ENCODE data around the gene ECD.
A peak's percentile ranks its signal among the peaks of the same experiment; 100 is the strongest.
"Not testable (repeated sequence)": the region's sequence is repeated elsewhere in the genome, so short reads cannot be mapped to it uniquely, and the experiment has no call there.

ECD gene

DNA sequence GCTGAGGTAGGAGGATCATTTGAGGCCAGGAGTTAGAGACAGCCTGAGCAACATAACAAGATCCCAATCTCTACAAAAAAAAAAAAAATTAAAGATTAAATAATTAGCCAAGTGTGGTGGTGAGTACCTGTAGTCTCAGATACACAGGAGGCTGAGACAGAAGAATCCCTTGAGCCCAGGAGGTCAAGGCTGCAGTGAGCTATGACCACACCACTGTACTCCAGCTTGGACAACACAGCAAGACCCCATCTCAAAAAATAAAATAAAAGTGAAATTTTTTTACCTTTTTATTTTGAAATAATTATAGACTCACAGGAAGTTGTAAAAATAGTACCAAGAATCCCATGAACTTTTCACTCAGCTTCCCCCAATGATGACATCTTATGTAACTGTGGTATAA, 5.1 kb upstream of the ECD start:
- no peak overlapping the region for H3K27ac Mint-ChIP-seq
- H3K36me3 Mint-ChIP-seq (ENCODE audit: low read depth) = peaks cover 13% of the 10 kb centered on the region
- peaks cover 5% of the 10 kb centered on the region for H3K4me1 Mint-ChIP-seq (ENCODE audit: low read depth)
- H3K27me3 Mint-ChIP-seq = no peaks in the 10 kb centered on the region
- H3K9me3 Mint-ChIP-seq = no peaks in the 10 kb centered on the region
- no peak overlapping the region for H3K4me3 Mint-ChIP-seq

DNA sequence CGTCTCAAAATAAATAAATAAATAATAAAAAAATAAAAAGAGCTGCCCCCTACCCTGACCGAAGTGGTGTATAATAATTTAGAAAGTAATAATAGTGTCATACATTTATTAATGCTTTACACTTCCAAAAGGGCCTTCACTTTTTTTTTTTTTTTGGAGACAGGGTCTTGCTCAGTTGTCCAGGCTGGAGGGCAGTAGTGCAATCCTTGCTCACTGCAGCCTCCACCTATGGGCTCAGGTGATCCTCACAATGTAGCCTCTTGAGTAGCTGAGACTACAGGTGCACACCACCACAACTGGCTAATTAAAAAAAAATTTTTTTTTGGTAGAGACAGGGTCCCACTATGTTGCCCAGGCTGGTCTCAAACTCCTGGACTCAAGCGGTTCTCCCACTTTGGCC, 1.5 kb upstream of the ECD start:
- no peaks in the 10 kb centered on the region for H3K9me3 Mint-ChIP-seq
- peaks cover 26% of the 10 kb centered on the region for H3K36me3 Mint-ChIP-seq (ENCODE audit: low read depth)
- peaks cover 31% of the 10 kb centered on the region for H3K4me1 Mint-ChIP-seq (ENCODE audit: low read depth)
- no peaks in the 10 kb centered on the region for H3K27me3 Mint-ChIP-seq
- no peak overlapping the region for H3K27ac Mint-ChIP-seq
- H3K4me3 Mint-ChIP-seq = no peak overlapping the region

DNA sequence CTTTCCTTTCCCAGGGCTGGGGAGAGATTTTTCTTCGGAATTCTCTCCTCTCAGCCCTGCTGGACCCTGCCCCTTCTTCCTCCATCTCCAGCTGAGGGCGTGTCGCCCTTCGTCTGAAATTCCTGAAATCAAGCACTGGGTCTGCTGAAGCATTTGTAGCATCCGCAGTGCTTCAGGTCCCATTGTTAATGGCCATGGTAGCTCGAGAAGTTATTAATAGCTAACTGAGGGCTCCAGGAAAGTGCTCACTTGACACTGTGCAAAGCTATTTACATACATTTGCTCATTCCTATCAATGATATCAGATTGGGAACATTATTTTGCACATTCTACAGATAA, 626 bp upstream of the ECD start:
- H3K27me3 Mint-ChIP-seq = no peaks in the 10 kb centered on the region
- peaks cover 31% of the 10 kb centered on the region for H3K36me3 Mint-ChIP-seq (ENCODE audit: low read depth)
- H3K9me3 Mint-ChIP-seq = no peaks in the 10 kb centered on the region
- H3K27ac Mint-ChIP-seq = peak overlapping the region; percentile 87
- peak overlapping the region; percentile 99 for H3K4me3 Mint-ChIP-seq
- peaks cover 36% of the 10 kb centered on the region for H3K4me1 Mint-ChIP-seq (ENCODE audit: low read depth)

DNA sequence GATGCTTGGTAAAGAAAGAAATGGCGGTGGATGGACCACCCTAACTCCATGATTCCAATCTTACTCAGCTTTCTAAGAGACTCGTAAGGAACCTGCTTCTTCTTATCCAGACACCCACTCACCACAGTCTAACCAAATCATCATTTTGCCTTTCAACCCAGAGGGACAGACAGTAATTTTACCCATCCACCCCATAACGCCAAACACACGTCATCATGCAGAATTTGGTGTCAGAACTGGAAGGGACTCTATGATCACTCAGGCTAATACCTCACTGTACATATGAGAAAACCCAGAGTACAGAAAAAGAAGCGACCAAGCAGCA, 388 bp downstream of the ECD start:
- peak overlapping the region; percentile 99 for H3K27ac Mint-ChIP-seq
- peak overlapping the region; percentile 99 for H3K4me3 Mint-ChIP-seq
- no peaks in the 10 kb centered on the region for H3K9me3 Mint-ChIP-seq
- peaks cover 37% of the 10 kb centered on the region for H3K36me3 Mint-ChIP-seq (ENCODE audit: low read depth)
- H3K4me1 Mint-ChIP-seq (ENCODE audit: low read depth) = peaks cover 44% of the 10 kb centered on the region
- H3K27me3 Mint-ChIP-seq = no peaks in the 10 kb centered on the region

DNA sequence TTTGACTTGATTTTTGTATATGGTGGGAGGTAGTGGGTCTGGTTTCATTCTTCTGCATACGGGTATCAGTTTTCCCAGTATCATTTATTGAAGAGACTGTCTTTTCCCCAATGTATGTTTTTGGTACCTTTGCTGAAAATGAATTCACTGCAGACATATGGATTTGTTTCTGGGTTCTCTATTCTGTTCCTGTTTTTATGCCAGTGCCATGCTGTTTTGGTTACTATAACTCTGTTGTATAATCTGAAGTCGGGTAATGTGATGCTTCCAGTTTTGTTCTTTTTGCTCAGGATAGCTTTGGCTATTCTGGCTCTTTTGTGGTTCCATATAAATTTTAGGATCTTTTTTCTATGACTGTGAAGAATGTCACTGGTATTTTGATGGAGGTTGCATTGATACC, 836 bp downstream of the ECD start:
- no peaks in the 10 kb centered on the region for H3K9me3 Mint-ChIP-seq
- H3K27me3 Mint-ChIP-seq = no peaks in the 10 kb centered on the region
- H3K4me3 Mint-ChIP-seq = peak overlapping the region; percentile 99
- H3K27ac Mint-ChIP-seq = peak overlapping the region; percentile 99
- H3K36me3 Mint-ChIP-seq (ENCODE audit: low read depth) = peaks cover 40% of the 10 kb centered on the region
- H3K4me1 Mint-ChIP-seq (ENCODE audit: low read depth) = peaks cover 48% of the 10 kb centered on the region

DNA sequence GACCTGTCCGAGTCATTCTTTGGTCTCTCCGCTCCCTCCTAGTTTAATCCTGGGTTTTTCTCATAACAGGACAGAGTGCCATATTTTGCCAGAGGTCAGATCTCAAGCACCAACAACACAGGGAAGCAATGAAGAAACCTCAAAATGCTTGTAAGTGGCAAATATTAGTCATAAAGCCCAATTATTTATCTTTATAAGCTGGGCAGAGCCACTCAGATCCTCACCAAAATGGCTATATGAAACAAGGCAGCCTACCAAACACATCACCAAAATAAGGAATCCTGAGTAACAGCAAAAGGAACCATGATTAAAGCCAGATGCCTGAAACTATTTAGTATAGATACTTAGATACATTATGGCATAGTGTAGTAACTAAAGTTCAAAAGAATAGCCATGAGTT, 4.7 kb downstream of the ECD start:
- H3K4me3 Mint-ChIP-seq = peak overlapping the region; percentile 15
- H3K9me3 Mint-ChIP-seq = no peaks in the 10 kb centered on the region
- H3K4me1 Mint-ChIP-seq (ENCODE audit: low read depth) = peaks cover 59% of the 10 kb centered on the region
- no peaks in the 10 kb centered on the region for H3K27me3 Mint-ChIP-seq
- H3K36me3 Mint-ChIP-seq (ENCODE audit: low read depth) = peaks cover 63% of the 10 kb centered on the region
- peak overlapping the region; percentile 27 for H3K27ac Mint-ChIP-seq

DNA sequence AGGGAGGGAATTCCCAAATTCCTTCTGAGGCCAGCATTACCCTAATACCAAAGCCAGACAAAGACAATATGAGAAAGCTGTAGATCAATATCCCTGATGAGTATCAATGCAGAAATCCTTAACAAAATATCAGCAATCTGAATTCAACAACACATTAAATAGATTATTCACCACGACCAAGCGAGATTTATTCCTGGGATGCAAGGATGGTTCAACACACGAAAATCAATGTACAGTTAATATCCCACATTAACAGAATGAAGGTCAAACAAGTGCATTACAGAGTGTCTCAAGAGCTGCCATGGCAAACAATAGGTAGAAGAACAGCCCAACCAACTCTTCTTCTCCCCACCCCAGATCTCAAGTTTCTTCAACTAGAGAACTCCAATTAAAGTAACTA, 6.1 kb downstream of the ECD start:
- Mint-ChIP-seq H3K9me3 (no peaks in the 10 kb centered on the region), H3K36me3 (ENCODE audit: low read depth) (peaks cover 52% of the 10 kb centered on the region), H3K27me3 (no peaks in the 10 kb centered on the region), H3K4me3 (no peak overlapping the region), H3K4me1 (ENCODE audit: low read depth) (peaks cover 50% of the 10 kb centered on the region), H3K27ac (peak overlapping the region; percentile 15)

DNA sequence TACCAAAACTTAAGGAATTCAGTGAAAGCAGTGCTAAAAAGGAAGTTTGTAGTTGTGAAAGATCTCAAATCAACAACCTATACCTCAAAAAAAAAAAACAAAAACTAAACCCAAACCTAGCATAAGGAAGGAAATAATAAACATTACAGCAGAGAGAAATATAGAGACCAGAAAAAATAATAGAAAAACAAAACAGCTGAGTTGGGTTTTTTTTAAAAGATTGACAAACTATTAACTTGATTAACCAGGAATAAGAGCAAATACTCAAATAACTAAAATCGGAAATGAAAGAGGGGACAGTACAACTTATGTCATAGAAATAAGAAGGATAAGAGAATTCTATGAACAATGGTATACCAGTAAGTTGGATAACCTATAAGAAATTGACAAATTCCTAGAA, 6.7 kb downstream of the ECD start:
- Mint-ChIP-seq H3K4me3 (no peak overlapping the region), H3K9me3 (no peaks in the 10 kb centered on the region), H3K27ac (peak overlapping the region; percentile 43), H3K27me3 (no peaks in the 10 kb centered on the region), H3K36me3 (ENCODE audit: low read depth) (peaks cover 52% of the 10 kb centered on the region), H3K4me1 (ENCODE audit: low read depth) (peaks cover 44% of the 10 kb centered on the region)

DNA sequence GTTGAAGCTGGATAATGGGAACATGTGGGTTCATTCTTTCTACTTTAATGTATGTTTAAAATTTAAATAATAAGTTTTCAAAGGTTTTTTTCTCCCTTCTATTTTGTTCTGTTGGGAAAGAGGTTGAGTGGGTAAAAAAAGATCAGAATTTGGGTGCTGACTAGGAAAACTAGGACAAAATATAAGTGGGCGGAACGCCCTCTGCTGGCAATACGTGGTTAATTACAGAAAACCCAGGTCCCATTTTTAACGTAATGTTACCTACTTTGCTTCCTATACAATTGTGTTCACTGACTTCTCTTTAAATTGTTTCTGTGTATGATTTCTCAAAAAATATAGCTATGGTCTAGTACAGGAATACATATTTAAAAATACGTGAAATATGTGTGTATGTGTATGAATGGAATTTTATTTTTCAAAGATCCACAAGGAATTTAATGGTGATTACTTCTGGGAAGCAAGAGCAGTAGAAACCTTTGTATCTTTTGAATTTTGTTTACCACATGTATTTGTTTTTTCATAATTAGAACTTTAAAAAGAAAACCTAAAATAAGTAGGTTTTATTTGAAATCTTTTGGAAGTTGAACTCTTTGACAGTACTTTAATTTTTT, 8.7 kb downstream of the ECD start:
- H3K27ac Mint-ChIP-seq = no peak overlapping the region
- H3K9me3 Mint-ChIP-seq = no peaks in the 10 kb centered on the region

DNA sequence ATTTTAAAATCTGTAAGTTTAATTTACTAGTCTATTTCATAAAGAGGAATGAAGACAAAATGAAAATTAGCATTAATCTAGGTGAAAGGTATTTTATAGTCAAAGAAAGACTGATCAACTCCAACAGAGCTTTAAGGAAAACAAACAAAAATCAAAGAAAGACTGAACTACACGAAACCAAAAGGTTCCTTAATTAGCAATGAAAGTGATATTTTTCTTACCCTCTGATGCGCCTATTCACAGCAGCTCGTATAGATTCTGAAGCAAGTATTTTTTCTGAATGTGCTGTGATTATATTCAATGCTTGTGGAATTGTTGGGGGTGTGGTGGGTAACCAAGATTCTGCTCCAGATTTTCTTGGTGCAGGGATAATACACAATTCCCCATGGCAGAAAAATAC, 11.8 kb downstream of the ECD start:
- Mint-ChIP-seq H3K9me3 (no peaks in the 10 kb centered on the region), H3K4me1 (ENCODE audit: low read depth) (peaks cover 7% of the 10 kb centered on the region), H3K4me3 (no peak overlapping the region), H3K27ac (no peak overlapping the region), H3K27me3 (no peaks in the 10 kb centered on the region), H3K36me3 (ENCODE audit: low read depth) (peaks cover 50% of the 10 kb centered on the region)

More for the DNA sequence above, 8.7 kb downstream of the ECD start:
- peaks cover 53% of the 10 kb centered on the region for H3K36me3 Mint-ChIP-seq (ENCODE audit: low read depth)
- no peak overlapping the region for H3K4me3 Mint-ChIP-seq
- H3K4me1 Mint-ChIP-seq (ENCODE audit: low read depth) = peaks cover 34% of the 10 kb centered on the region
- no peaks in the 10 kb centered on the region for H3K27me3 Mint-ChIP-seq

DNA sequence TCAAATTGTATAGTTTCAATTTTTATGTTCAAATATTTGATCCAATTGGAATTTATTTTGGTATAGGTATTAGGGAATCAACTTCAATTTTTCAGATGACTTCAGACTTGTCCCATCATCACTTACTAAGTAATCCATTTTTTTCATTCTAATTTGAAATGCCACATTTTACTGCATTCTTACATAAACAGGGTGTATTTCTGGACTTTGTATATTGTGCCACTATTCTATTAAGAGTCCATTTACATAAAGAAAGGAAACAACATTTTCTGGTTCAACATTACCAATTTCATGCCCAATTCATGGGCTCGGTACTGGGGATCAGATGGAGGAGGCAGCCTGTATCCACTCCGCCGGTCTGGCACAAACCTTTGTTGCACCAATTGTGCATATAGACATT, 15.8 kb downstream of the ECD start:
- H3K9me3 Mint-ChIP-seq = no peaks in the 10 kb centered on the region
- peaks cover 54% of the 10 kb centered on the region for H3K36me3 Mint-ChIP-seq (ENCODE audit: low read depth)
- no peak overlapping the region for H3K4me3 Mint-ChIP-seq
- H3K27ac Mint-ChIP-seq = no peak overlapping the region
- H3K4me1 Mint-ChIP-seq (ENCODE audit: low read depth) = no peaks in the 10 kb centered on the region
- H3K27me3 Mint-ChIP-seq = no peaks in the 10 kb centered on the region

DNA sequence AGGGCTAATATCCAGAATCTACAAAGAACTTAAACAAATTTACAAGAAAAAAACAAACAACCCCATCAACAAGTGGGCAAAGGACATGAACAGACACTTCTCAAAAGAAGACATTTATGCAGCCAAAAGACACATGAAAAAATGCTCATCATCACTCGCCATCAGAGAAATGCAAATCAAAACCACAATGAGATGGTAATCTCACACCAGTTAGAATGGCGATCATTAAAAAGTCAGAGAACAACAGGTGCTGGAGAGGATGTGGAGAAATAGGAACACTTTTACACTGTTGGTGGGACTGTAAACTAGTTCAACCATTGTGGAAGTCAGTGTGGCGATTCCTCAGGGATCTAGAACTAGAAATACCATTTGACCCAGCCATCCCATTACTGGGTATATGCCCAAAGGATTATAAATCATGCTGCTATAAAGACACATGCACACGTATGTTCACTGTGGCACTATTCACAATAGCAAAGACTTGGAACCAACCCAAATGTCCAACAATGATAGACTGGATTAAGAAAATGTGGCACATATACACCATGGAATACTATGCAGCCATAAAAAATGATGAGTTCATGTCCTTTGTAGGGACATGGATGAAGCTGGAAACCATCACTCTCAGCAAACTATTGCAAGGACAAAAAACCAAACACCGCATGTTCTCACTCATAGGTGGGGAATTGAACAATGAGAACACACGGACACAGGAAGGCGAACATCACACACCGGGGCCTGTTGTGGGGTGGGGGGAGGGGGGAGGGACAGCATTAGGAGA, 17.0 kb downstream of the ECD start:
- not testable (repeated sequence) for H3K27ac Mint-ChIP-seq; H3K9me3 Mint-ChIP-seq; H3K27me3 Mint-ChIP-seq; H3K4me1 Mint-ChIP-seq (ENCODE audit: low read depth); H3K4me3 Mint-ChIP-seq
- H3K36me3 Mint-ChIP-seq (ENCODE audit: low read depth) = peaks cover 49% of the 10 kb centered on the region

DNA sequence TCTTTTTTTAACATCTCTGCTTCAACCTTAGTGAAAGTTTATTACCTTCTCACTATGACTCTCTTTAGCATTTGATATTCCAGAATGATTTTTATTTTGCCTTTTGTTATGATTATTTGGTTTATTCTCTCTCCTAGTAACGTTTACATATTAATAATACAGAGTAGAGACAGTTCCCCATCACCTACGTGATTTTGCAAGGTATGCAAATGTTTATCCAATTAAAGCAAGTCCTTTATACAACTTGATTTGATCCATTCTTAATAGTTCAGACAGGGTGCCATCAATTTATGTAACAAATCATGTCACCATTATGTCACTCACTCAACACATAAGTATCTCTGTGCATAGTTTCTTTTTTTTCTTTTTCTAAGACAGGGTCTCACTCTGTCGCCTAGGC, 26.2 kb downstream of the ECD start:
- no peaks in the 10 kb centered on the region for H3K27me3 Mint-ChIP-seq
- peaks cover 51% of the 10 kb centered on the region for H3K36me3 Mint-ChIP-seq (ENCODE audit: low read depth)
- no peak overlapping the region for H3K27ac Mint-ChIP-seq
- H3K4me3 Mint-ChIP-seq = no peak overlapping the region
- no peaks in the 10 kb centered on the region for H3K9me3 Mint-ChIP-seq
- H3K4me1 Mint-ChIP-seq (ENCODE audit: low read depth) = no peaks in the 10 kb centered on the region

DNA sequence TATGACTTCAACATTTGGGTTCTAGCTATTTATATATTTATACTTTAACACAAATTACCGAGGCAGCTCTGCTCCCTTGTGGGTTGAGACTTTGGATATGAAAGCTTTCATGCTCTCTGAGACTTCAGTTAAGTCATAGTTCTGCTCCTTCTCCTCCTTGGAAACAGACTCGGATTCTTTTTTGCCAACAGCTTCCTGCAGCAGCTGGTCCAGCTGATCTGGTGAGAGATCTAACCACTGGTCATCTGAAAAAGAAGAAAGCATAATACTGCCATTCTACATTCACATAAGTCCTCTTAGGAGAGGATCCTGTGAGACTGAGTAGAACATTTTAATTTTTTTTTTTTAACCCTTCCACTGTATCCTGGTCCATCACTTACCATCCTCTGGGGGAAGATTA, 28.6 kb downstream of the ECD start:
- H3K4me3 Mint-ChIP-seq = no peak overlapping the region

DNA sequence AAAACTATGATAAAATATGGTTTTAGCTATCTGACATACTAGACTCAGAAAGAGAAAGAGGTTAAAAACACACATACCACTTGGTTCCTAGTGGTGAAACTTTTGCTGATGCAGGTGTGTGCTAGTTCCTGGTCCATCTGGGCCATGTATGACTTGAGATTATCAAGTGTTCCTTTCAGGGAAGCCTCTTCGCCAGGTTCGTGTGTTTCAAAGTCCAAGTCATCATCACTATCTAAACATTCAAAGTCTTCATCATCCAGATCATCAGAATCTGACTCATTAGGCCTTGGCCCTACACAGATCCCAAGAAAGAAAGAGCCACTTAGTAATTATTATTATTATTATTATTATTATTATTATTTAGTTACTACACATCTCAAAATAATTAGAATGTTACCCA, 31.2 kb downstream of the ECD start:
- H3K9me3 Mint-ChIP-seq = no peaks in the 10 kb centered on the region
- peaks cover 68% of the 10 kb centered on the region for H3K36me3 Mint-ChIP-seq (ENCODE audit: low read depth)
- no peaks in the 10 kb centered on the region for H3K4me1 Mint-ChIP-seq (ENCODE audit: low read depth)
- no peak overlapping the region for H3K4me3 Mint-ChIP-seq
- no peaks in the 10 kb centered on the region for H3K27me3 Mint-ChIP-seq
- no peak overlapping the region for H3K27ac Mint-ChIP-seq

More for the DNA sequence above, 28.6 kb downstream of the ECD start:
- Mint-ChIP-seq H3K4me1 (ENCODE audit: low read depth) (no peaks in the 10 kb centered on the region), H3K27me3 (no peaks in the 10 kb centered on the region), H3K36me3 (ENCODE audit: low read depth) (peaks cover 60% of the 10 kb centered on the region), H3K27ac (peak overlapping the region; percentile 36), H3K9me3 (no peaks in the 10 kb centered on the region)

DNA sequence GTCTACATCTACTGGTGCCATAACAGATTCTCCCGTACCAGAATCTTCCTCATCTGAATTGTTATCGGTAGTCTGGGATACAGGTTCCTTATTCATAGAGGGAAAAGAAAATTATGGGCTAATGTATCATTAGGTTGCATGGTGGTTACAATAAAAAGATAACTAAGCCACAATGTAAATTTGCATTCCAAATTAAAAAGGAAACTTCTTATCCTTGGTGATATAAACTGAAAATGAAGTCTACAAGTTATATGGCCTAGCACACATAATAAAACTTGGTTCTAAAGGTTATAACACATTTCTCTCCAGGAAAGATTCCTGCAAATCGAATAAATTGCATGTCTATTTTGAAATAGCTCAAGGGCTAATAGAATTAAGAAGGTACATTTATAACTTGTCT, 33.1 kb downstream of the ECD start:
- no peaks in the 10 kb centered on the region for H3K27me3 Mint-ChIP-seq
- H3K36me3 Mint-ChIP-seq (ENCODE audit: low read depth) = peaks cover 76% of the 10 kb centered on the region
- H3K4me3 Mint-ChIP-seq = no peak overlapping the region
- H3K4me1 Mint-ChIP-seq (ENCODE audit: low read depth) = no peaks in the 10 kb centered on the region
- H3K27ac Mint-ChIP-seq = no peak overlapping the region
- H3K9me3 Mint-ChIP-seq = no peaks in the 10 kb centered on the region
